HepG2 (cell line): Measurements from ENCODE around the gene PRR5L. TPM values are rescaled to one million over a fixed set of nuclear protein-coding genes. Genes with fewer than 3 reads are reported as not detected.

Experiments
- ATAC-seq: fragments of 200-7000 bp; cut with Tn5 transposase; 3 replicates; pipeline ENCODE4 v1.9.1; 2020; ENCODE audit warnings: mild to moderate bottlenecking, moderate library complexity
- BruUV-seq: library from RNA; stranded (reverse); fragments of 400-500 nt; replicated peaks from 2 replicates; lab custom pipeline; 2021; lab: Mats Ljungman, UMichigan
- CTCF ChIA-PET: fragments of 300-600 bp; formaldehyde crosslinking; extraction: SDS; loops from one replicate; lab custom pipeline; 2021; ENCODE audit warnings: low total read pairs, inconsistent platforms, low intra/inter-chr PET ratio; lab: Yijun Ruan, JAX
- POLR2A ChIA-PET: fragments of 350-600 bp; sonication (Branson Sonifier 250); formaldehyde crosslinking; loops from one replicate; lab custom pipeline; 2020; ENCODE audit warnings: antibody characterized with exemption, inconsistent platforms; lab: Yijun Ruan, JAX
- DNase-seq: peaks from one replicate; pipeline ENCODE4 v3.0.0-alpha.2; 2015; ENCODE audit warnings: low spot score
- FAIRE-seq: peaks from 3 replicates; lab custom pipeline; 2011; peaks lifted over from hg19 to GRCh38; lab: Jason Lieb, UNC
- H2AFZ ChIP-seq: one replicate; pipeline ENCODE4 v1.6.1; 2011; ENCODE audit warnings: low read length, inconsistent platforms
- H3K27ac ChIP-seq: fragments of 300-600 bp; 3 replicates; pipeline ENCODE4 v1.8.0; 2011; ENCODE audit warnings: mixed run types, mild to moderate bottlenecking, mixed read lengths, low read length, inconsistent platforms; ENCODE audit not compliant: insufficient read depth; ENCODE audit errors: extremely low read length
- H3K27me3 ChIP-seq, 2 experiments: fragments of 200-600 bp in 1 of 2; 2 replicates in 1 of 2; 3 replicates in 1 of 2; pipeline versions ENCODE4 v1.6.0 to v1.8.0; 2011; ENCODE audit warnings: low read length in 2 of 2, mild to moderate bottlenecking in 2 of 2, moderate library complexity in 2 of 2, inconsistent platforms in 1 of 2; ENCODE audit not compliant: insufficient read depth in 2 of 2, control insufficient read depth in 1 of 2
- H3K36me3 ChIP-seq, 2 experiments: fragments of 200-600 bp in 1 of 2; replicated peaks in 1 of 2; 2 replicates in 1 of 2; 3 replicates in 1 of 2; pipeline versions ENCODE4 v1.5.1 to v1.8.0; 2011; ENCODE audit warnings: low read length in 2 of 2, inconsistent platforms in 1 of 2; ENCODE audit not compliant: insufficient read depth in 2 of 2, control insufficient read depth in 1 of 2
- H3K4me1 ChIP-seq: 2 replicates; pipeline ENCODE4 v1.5.1; 2012; ENCODE audit warnings: low read length, inconsistent platforms; ENCODE audit not compliant: insufficient read depth
- H3K4me2 ChIP-seq: 2 replicates; pipeline ENCODE4 v1.6.0; 2011; ENCODE audit warnings: low read depth, low read length, inconsistent platforms
- H3K4me3 ChIP-seq, 3 experiments: fragments of 200-600 bp in 1 of 3; sonication (generic), shearing (Covaris generic) in 1 of 3; replicated peaks in 1 of 3; 2 replicates each; pipeline ENCODE4 v1.5.1; 2011 to 2016; ENCODE audit warnings: low read length in 3 of 3, inconsistent platforms in 2 of 3, low read depth in 2 of 3, mild to moderate bottlenecking in 2 of 3, control low read depth in 1 of 3, mixed read lengths in 1 of 3; ENCODE audit not compliant: insufficient read depth in 1 of 3
- H3K79me2 ChIP-seq: one replicate; pipeline ENCODE4 v1.6.1; 2011; ENCODE audit warnings: low read length, inconsistent platforms; ENCODE audit not compliant: insufficient read depth
- H3K9ac ChIP-seq: 2 replicates; pipeline ENCODE4 v1.6.0; 2011; ENCODE audit warnings: mild to moderate bottlenecking, low read depth, low read length, inconsistent platforms; ENCODE audit not compliant: insufficient read depth
- H3K9me3 ChIP-seq: 2 replicates; pipeline ENCODE4 v1.5.1; 2012; ENCODE audit warnings: mild to moderate bottlenecking, low read length
- H4K20me1 ChIP-seq: 2 replicates; pipeline ENCODE4 v1.6.0; 2011; ENCODE audit warnings: inconsistent platforms, mild to moderate bottlenecking, low read length, moderate library complexity; ENCODE audit not compliant: insufficient read depth
- SKI ChIP-seq: fragments of 450-650 bp; IDR thresholded peaks from one replicate; pipeline ENCODE4 v1.6.1; 2018; ENCODE audit warnings: mild to moderate bottlenecking; ENCODE audit not compliant: partially characterized antibody
- SP2 ChIP-seq: sonication (generic); formaldehyde crosslinking; IDR thresholded peaks from 2 replicates; pipeline ENCODE4 v1.5.1; 2020; ENCODE audit warnings: mild to moderate bottlenecking, missing genetic modification reagents
- ZFP82 ChIP-seq: sonication (generic); formaldehyde crosslinking; IDR thresholded peaks from 2 replicates; pipeline ENCODE4 v1.5.1; 2020; ENCODE audit warnings: mild to moderate bottlenecking, missing genetic modification reagents, borderline replicate concordance
- ZMYM3 ChIP-seq: sonication (generic); formaldehyde crosslinking; IDR thresholded peaks from 2 replicates; pipeline ENCODE4 v1.5.1; 2020; ENCODE audit warnings: mild to moderate bottlenecking, missing genetic modification reagents
- ZNF747 ChIP-seq: sonication (generic); formaldehyde crosslinking; IDR thresholded peaks from 2 replicates; pipeline ENCODE4 v1.8.1; 2023; ENCODE audit warnings: missing genetic modification reagents, mild to moderate bottlenecking, borderline replicate concordance
- ZNF841 ChIP-seq: sonication (generic); formaldehyde crosslinking; IDR thresholded peaks from 2 replicates; pipeline ENCODE4 v1.8.1; 2023; ENCODE audit warnings: missing genetic modification reagents, borderline replicate concordance
- ZSCAN30 ChIP-seq: sonication (generic); formaldehyde crosslinking; IDR thresholded peaks from 2 replicates; pipeline ENCODE4 v1.5.0; 2020; ENCODE audit warnings: mild to moderate bottlenecking, missing genetic modification reagents
- WGBS: methylation state at CpG from one replicate; pipeline ENCODE4 v1.1.6; 2017; ENCODE audit warnings: low lambda C conversion rate; 5-methylcytosine and 5-hydroxymethylcytosine counted together
- in situ Hi-C: cut with HindIII; loops from 2 replicates; pipeline ENCODE4 v1.10.0; 2017; ENCODE audit warnings: low pct_unique_long_range_greater_than_20kb; ENCODE audit not compliant: extremely low pct_ligation_motif_present
- intact Hi-C: fragments of 100-400 bp; cut with micrococcal nuclease; formaldehyde crosslinking; loops from one replicate; pipeline ENCODE4 v1.10.0; 2022; ENCODE audit not compliant: unreplicated experiment
- polyA plus RNA-seq, 8 experiments: library from polyadenylated mRNA; depleted of rRNA in 3 of 8; stranded (reverse) in 7 of 8; unstranded in 1 of 8; fragments of >200 nt; fragmentation: Illumina TruSeq in 4 of 8; extraction: Trizol in 4 of 8; gene quantifications; 2 replicates each; pipeline versions ENCODE4 v1.2.1 to v1.2.3, GENCODE V29; 2011 to 2016; ENCODE audit warnings: low read depth in 4 of 8, missing spikeins in 1 of 8, mixed read lengths in 1 of 8; ENCODE audit not compliant: insufficient read depth in 1 of 8
- total RNA-seq, 5 experiments: library from RNA; depleted of rRNA; stranded (reverse); fragments of >200 nt; fragmentation: Illumina TruSeq; extraction: Trizol; gene quantifications; 2 replicates each; pipeline ENCODE4 v1.2.3, GENCODE V29; 2016; ENCODE audit warnings: low read depth in 1 of 5
- TF ChIP-seq, protein P1 (sequence below): IDR thresholded peaks from 2 replicates; pipeline ENCODE4 v1.6.1; 2012; ENCODE audit warnings: low read length, improper control_type of control experiment
- TF ChIP-seq, protein P2 (sequence below): IDR thresholded peaks from 2 replicates; pipeline ENCODE4 v1.6.1; 2016; ENCODE audit warnings: low read depth, missing genetic modification reagents, missing compliant biosample characterization

Gene PRR5L
- total and polyA plus RNA-seq, 2 of the 13 experiments (the other 11 are each of a cell fraction or from before 2014, with no cell fraction given), result 0.16 TPM; not detected in 1

DNA sequence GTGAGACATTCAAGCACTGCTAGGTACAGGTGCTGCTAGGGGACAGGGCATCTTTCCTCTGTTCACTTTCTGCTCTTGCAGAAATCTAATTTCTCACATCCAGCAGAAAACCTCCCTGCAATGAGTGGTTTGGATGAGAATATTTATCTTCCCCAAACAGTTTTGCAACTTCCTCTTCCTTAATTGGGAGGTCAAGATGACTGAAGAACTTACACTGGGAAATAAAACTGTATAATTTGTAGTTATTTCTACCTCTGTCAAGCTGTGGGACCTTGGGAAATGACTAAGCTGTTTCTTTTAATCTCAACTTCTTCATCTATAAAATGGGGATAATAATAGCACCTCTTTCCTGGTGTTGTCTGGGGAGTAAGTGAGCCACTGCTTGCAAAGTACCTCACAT, 69.8 kb downstream of the PRR5L start (continued):
- TF ChIP-seq, protein P1, sequence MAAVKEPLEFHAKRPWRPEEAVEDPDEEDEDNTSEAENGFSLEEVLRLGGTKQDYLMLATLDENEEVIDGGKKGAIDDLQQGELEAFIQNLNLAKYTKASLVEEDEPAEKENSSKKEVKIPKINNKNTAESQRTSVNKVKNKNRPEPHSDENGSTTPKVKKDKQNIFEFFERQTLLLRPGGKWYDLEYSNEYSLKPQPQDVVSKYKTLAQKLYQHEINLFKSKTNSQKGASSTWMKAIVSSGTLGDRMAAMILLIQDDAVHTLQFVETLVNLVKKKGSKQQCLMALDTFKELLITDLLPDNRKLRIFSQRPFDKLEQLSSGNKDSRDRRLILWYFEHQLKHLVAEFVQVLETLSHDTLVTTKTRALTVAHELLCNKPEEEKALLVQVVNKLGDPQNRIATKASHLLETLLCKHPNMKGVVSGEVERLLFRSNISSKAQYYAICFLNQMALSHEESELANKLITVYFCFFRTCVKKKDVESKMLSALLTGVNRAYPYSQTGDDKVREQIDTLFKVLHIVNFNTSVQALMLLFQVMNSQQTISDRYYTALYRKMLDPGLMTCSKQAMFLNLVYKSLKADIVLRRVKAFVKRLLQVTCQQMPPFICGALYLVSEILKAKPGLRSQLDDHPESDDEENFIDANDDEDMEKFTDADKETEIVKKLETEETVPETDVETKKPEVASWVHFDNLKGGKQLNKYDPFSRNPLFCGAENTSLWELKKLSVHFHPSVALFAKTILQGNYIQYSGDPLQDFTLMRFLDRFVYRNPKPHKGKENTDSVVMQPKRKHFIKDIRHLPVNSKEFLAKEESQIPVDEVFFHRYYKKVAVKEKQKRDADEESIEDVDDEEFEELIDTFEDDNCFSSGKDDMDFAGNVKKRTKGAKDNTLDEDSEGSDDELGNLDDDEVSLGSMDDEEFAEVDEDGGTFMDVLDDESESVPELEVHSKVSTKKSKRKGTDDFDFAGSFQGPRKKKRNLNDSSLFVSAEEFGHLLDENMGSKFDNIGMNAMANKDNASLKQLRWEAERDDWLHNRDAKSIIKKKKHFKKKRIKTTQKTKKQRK, result no peak

DNA sequence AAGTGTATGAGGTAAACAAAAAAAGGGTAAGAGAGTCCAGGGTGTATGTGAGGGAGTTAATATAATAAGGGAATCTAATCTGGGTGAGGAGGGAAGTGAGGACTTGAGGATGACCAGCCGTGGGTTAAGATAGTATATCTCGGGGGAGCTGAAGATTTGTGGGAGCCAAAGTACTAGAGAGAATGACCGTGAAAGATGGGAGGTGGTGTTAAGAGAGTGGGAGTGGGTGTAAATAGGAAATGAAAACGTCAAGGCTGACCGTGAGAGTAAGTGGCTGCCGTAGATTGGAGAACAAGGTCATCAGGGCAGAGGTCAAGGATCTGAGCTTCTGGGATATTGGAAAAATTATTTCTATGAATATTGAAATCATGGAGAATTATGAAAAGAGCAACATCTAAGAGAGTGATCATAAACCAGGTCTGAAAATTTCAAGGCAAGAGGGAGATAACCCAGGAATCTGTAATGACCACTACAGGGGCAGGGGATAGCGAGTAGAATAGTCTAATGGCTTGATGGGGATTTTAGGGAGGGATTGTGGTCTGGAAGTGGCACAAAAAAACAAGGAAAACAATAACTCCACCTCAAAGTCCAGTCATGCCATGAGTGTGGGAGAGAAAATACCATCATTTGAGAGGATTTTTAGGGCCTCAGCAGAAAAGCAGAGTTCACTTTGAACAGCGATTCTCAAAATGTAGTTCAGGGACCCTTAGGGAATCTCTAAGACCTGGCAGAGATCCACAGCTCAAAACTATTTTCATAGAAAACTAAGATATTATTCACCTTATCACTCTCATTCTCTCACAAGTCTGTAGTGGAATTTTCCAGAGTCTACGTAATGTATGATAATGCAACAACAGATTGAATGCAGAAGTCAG, 72.0 kb downstream of the PRR5L start:
- CTCF ChIA-PET, result no interaction called here
- H2AFZ ChIP-seq, result no peak overlapping the region
- no peak for ATAC-seq
- no peaks in the 10 kb centered on the region for H3K9me3 ChIP-seq
- no peak overlapping the region for H3K9ac ChIP-seq
- no peaks in the 10 kb centered on the region for H3K4me1 ChIP-seq
- no peaks in the 10 kb centered on the region for H3K79me2 ChIP-seq
- in situ Hi-C loops, result no loop called here
- no TSS peak for BruUV-seq
- no peak for DNase-seq
- intact Hi-C loops, result no loop called here
- no peak overlapping the region for H3K27ac ChIP-seq
- WGBS, result 22% methylated on average over 9 of the region's 9 CpGs
- H3K4me2 ChIP-seq, result no peak overlapping the region
- FAIRE-seq, result no peak
- H3K27me3 ChIP-seq, result peaks cover 0 to 14% of the 10 kb centered on the region in 2 experiments; a peak in 2 of 5 replicates
- no peaks in the 10 kb centered on the region for H3K36me3 ChIP-seq
- H4K20me1 ChIP-seq, result no peaks in the 10 kb centered on the region
- H3K4me3 ChIP-seq, result no peak overlapping the region
- POLR2A ChIA-PET, result no interaction called here
- TF ChIP-seq SP2 (CRISPR knock-in tag) (no peak), ZNF841 (no peak), ZSCAN30 (no peak), ZMYM3 (CRISPR knock-in tag) (no peak), ZNF747 (CRISPR knock-in tag) (no peak), SKI (no peak), ZFP82 (CRISPR knock-in tag) (no peak)
- TF ChIP-seq, protein P2, sequence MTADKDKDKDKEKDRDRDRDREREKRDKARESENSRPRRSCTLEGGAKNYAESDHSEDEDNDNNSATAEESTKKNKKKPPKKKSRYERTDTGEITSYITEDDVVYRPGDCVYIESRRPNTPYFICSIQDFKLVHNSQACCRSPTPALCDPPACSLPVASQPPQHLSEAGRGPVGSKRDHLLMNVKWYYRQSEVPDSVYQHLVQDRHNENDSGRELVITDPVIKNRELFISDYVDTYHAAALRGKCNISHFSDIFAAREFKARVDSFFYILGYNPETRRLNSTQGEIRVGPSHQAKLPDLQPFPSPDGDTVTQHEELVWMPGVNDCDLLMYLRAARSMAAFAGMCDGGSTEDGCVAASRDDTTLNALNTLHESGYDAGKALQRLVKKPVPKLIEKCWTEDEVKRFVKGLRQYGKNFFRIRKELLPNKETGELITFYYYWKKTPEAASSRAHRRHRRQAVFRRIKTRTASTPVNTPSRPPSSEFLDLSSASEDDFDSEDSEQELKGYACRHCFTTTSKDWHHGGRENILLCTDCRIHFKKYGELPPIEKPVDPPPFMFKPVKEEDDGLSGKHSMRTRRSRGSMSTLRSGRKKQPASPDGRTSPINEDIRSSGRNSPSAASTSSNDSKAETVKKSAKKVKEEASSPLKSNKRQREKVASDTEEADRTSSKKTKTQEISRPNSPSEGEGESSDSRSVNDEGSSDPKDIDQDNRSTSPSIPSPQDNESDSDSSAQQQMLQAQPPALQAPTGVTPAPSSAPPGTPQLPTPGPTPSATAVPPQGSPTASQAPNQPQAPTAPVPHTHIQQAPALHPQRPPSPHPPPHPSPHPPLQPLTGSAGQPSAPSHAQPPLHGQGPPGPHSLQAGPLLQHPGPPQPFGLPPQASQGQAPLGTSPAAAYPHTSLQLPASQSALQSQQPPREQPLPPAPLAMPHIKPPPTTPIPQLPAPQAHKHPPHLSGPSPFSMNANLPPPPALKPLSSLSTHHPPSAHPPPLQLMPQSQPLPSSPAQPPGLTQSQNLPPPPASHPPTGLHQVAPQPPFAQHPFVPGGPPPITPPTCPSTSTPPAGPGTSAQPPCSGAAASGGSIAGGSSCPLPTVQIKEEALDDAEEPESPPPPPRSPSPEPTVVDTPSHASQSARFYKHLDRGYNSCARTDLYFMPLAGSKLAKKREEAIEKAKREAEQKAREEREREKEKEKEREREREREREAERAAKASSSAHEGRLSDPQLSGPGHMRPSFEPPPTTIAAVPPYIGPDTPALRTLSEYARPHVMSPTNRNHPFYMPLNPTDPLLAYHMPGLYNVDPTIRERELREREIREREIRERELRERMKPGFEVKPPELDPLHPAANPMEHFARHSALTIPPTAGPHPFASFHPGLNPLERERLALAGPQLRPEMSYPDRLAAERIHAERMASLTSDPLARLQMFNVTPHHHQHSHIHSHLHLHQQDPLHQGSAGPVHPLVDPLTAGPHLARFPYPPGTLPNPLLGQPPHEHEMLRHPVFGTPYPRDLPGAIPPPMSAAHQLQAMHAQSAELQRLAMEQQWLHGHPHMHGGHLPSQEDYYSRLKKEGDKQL, result no peak
